NCI-H446 (cell line): ENCODE data around the gene EEFSEC.

ENCODE experiments used
- DNase-seq, 2 experiments: peaks; one replicate each; lab custom pipeline; 2025; lab: John Stamatoyannopoulos, UW

The EEFSEC gene

GRCh38 chr3:128349963-128350599, 196.8 kb downstream of the EEFSEC start:
- DNase-seq: peak in 1 of 2 experiments; percentile 40

GRCh38 chr3:128351546-128351945, 198.3 kb downstream of the EEFSEC start:
- no peak for DNase-seq

GRCh38 chr3:128352326-128352725, 199.0 kb downstream of the EEFSEC start:
- no peak for DNase-seq

GRCh38 chr3:128353361-128353965, 200.2 kb downstream of the EEFSEC start:
- DNase-seq: no peak

- no peak for DNase-seq
Observed at GRCh38 chr3:128353991-128354687, 200.9 kb downstream of the EEFSEC start.

- no peak for DNase-seq
Observed at GRCh38 chr3:128354788-128355542, 201.7 kb downstream of the EEFSEC start.

- DNase-seq: no peak
Observed at GRCh38 chr3:128355543-128355919, 202.2 kb downstream of the EEFSEC start.

- DNase-seq: peak in 1 of 2 experiments; percentile 35
Observed at GRCh38 chr3:128356822-128357221, 203.5 kb downstream of the EEFSEC start.

GRCh38 chr3:128357538-128357937, 204.3 kb downstream of the EEFSEC start:
- no peak for DNase-seq

GRCh38 chr3:128358156-128358895, 205.0 kb downstream of the EEFSEC start:
- no peak for DNase-seq

GRCh38 chr3:128359060-128359664, 205.9 kb downstream of the EEFSEC start:
- no peak for DNase-seq

- no peak for DNase-seq
Observed at GRCh38 chr3:128359846-128360642, 206.8 kb downstream of the EEFSEC start.

GRCh38 chr3:128360705-128361271, 207.5 kb downstream of the EEFSEC start:
- DNase-seq: no peak

GRCh38 chr3:128362026-128362965, 209.0 kb downstream of the EEFSEC start:
- DNase-seq: no peak

- no peak for DNase-seq
Observed at GRCh38 chr3:128364291-128364690, 211.0 kb downstream of the EEFSEC start.

- no peak for DNase-seq
Observed at GRCh38 chr3:128364808-128365360, 211.6 kb downstream of the EEFSEC start.

- DNase-seq: no peak
Observed at GRCh38 chr3:128366136-128366535, 212.9 kb downstream of the EEFSEC start.

GRCh38 chr3:128366652-128367051, 213.4 kb downstream of the EEFSEC start:
- DNase-seq: no peak

GRCh38 chr3:128367221-128367620, 213.9 kb downstream of the EEFSEC start:
- DNase-seq: no peak
